Endothelial cell of umbilical vein (primary cell): ENCODE results near the gene FBXO2. TPM values are rescaled to one million over a fixed set of nuclear protein-coding genes. Genes with fewer than 3 reads are reported as not detected.

ENCODE experiments used
- BruUV-seq: library from RNA; stranded (reverse); fragments of 400-500 nt; replicated peaks from 2 replicates; lab custom pipeline; 2021; lab: Mats Ljungman, UMichigan
- CTCF ChIA-PET: fragments of 300-600, 350-600 bp; sonication (Branson Sonifier 250); formaldehyde crosslinking; loops from one replicate; lab custom pipeline; 2021; ENCODE audit warnings: antibody characterized with exemption, inconsistent platforms; lab: Charles Lee
- POLR2A ChIA-PET: fragments of 300-600, 350-600 bp; sonication (Branson Sonifier 250); formaldehyde crosslinking; loops from one replicate; lab custom pipeline; 2021; ENCODE audit warnings: antibody characterized with exemption, inconsistent platforms; lab: Charles Lee
- DNase-seq: peaks from one replicate; pipeline ENCODE4 v3.0.0-alpha.2; 2011; ENCODE audit warnings: low read depth, low spot score
- FAIRE-seq: peaks from 2 replicates; lab custom pipeline; 2011; peaks lifted over from hg19 to GRCh38; lab: Jason Lieb, UNC
- H2AFZ ChIP-seq: 2 replicates; pipeline ENCODE4 v1.6.0; 2012; ENCODE audit warnings: low read depth, low read length, control low read depth, inconsistent platforms
- H3K27ac ChIP-seq: 2 replicates; pipeline ENCODE4 v1.5.1; 2011; ENCODE audit warnings: low read depth, mild to moderate bottlenecking, control low read depth, low read length, moderate library complexity; ENCODE audit not compliant: insufficient read depth
- H3K27me3 ChIP-seq, 2 experiments: 2 replicates each; pipeline versions ENCODE4 v1.6.0 to v1.6.1; 2011; ENCODE audit warnings: low read length in 2 of 2, mixed read lengths in 1 of 2; ENCODE audit not compliant: control insufficient read depth in 2 of 2, insufficient read depth in 2 of 2
- H3K36me3 ChIP-seq, 2 experiments: 2 replicates in 1 of 2; 3 replicates in 1 of 2; pipeline ENCODE4 v1.5.1; 2011; ENCODE audit warnings: low read length in 2 of 2, mild to moderate bottlenecking in 1 of 2, moderate library complexity in 1 of 2; ENCODE audit not compliant: control insufficient read depth in 2 of 2, insufficient read depth in 2 of 2; ENCODE audit errors: extremely low read depth in 1 of 2
- H3K4me1 ChIP-seq: 3 replicates; pipeline ENCODE4 v1.5.1; 2011; ENCODE audit warnings: mild to moderate bottlenecking, low read length; ENCODE audit not compliant: control insufficient read depth, insufficient read depth; ENCODE audit errors: extremely low read depth
- H3K4me2 ChIP-seq: 2 replicates; pipeline ENCODE4 v1.6.1; 2011; ENCODE audit warnings: low read length, control low read depth, mixed read lengths; ENCODE audit not compliant: insufficient read depth
- H3K4me3 ChIP-seq, 3 experiments: fragments of 200-600 bp in 1 of 3; sonication (generic), shearing (Covaris generic) in 1 of 3; replicated peaks in 1 of 3; 2 replicates each; pipeline ENCODE4 v1.5.1; 2011 to 2016; ENCODE audit warnings: control low read depth in 3 of 3, low read length in 3 of 3, mild to moderate bottlenecking in 2 of 3, inconsistent platforms in 1 of 3, low read depth in 1 of 3, moderate library complexity in 1 of 3; ENCODE audit not compliant: insufficient read depth in 1 of 3
- H3K79me2 ChIP-seq: 2 replicates; pipeline ENCODE4 v1.6.0; 2012; ENCODE audit warnings: low read length, inconsistent platforms; ENCODE audit not compliant: control insufficient read depth, insufficient read depth
- H3K9ac ChIP-seq: replicated peaks from 2 replicates; pipeline ENCODE3; 2011; ENCODE audit warnings: low read length, control low read depth; ENCODE audit not compliant: insufficient read depth; ENCODE audit errors: extremely low read depth
- H3K9me1 ChIP-seq: replicated peaks from 3 replicates; pipeline ENCODE4 v1.6.0; 2011; ENCODE audit warnings: mild to moderate bottlenecking, low read length; ENCODE audit not compliant: control insufficient read depth, insufficient read depth; ENCODE audit errors: extremely low read depth
- H3K9me3 ChIP-seq: replicated peaks from 2 replicates; pipeline ENCODE4 v1.5.1; 2012; ENCODE audit warnings: low read length, inconsistent platforms; ENCODE audit not compliant: control insufficient read depth, insufficient read depth
- H4K20me1 ChIP-seq: replicated peaks from 2 replicates; pipeline ENCODE3; 2011; ENCODE audit warnings: mild to moderate bottlenecking, low read length; ENCODE audit not compliant: control insufficient read depth, insufficient read depth; ENCODE audit errors: extremely low read depth
- EZH2 ChIP-seq: IDR thresholded peaks from 2 replicates; pipeline ENCODE4 v1.6.1; 2012; ENCODE audit warnings: borderline replicate concordance, low read depth, mild to moderate bottlenecking, moderate library complexity, low read length, inconsistent platforms; ENCODE audit not compliant: severe bottlenecking
- FOS ChIP-seq: IDR thresholded peaks from 2 replicates; pipeline ENCODE4 v1.6.1; 2011; ENCODE audit warnings: mild to moderate bottlenecking, low read length, moderate library complexity, borderline replicate concordance; ENCODE audit not compliant: insufficient read depth
- GATA2 ChIP-seq: IDR thresholded peaks from 2 replicates; pipeline ENCODE4 v1.7.0; 2011; ENCODE audit warnings: low read depth, mild to moderate bottlenecking, moderate library complexity, mixed read lengths, low read length; ENCODE audit not compliant: insufficient read length, insufficient read depth
- JUN ChIP-seq: IDR thresholded peaks from 2 replicates; pipeline ENCODE4 v1.6.1; 2011; ENCODE audit warnings: borderline replicate concordance, low read depth; ENCODE audit not compliant: insufficient read length, insufficient read depth
- MYC ChIP-seq: IDR thresholded peaks from one replicate; pipeline ENCODE4 v1.6.1; 2011; ENCODE audit warnings: mild to moderate bottlenecking, low read depth, low read length
- POLR2A ChIP-seq: IDR thresholded peaks from 2 replicates; pipeline ENCODE4 v1.6.1; 2012; ENCODE audit warnings: low read depth, mild to moderate bottlenecking, control low read depth, low read length
- POLR2AphosphoS5 ChIP-seq: IDR thresholded peaks from 2 replicates; pipeline ENCODE4 v1.6.1; 2012; ENCODE audit warnings: low read depth, mild to moderate bottlenecking, control low read depth, low read length, moderate library complexity; ENCODE audit not compliant: insufficient read depth
- dilution Hi-C: fragments of 300-500 bp; cut with MboI; formaldehyde crosslinking; loops from one replicate; pipeline ENCODE4 v1.15.0; 2019; ENCODE audit warnings: low sequenced_read_pairs; ENCODE audit not compliant: extremely low pct_ligation_motif_present
- intact Hi-C: fragments of 100-400 bp; cut with micrococcal nuclease; formaldehyde crosslinking; loops from one replicate; pipeline ENCODE4 v1.10.0; 2022
- polyA plus RNA-seq, 4 experiments: library from polyadenylated mRNA; depleted of rRNA in 3 of 4; stranded (reverse) in 3 of 4; unstranded in 1 of 4; fragments of >200 nt; gene quantifications; 2 replicates each; pipeline versions ENCODE4 v1.2.1 to v1.2.3, GENCODE V29; 2011 to 2012; ENCODE audit warnings: missing spikeins in 1 of 4
- total RNA-seq: library from RNA; stranded (reverse); gene quantifications from 2 replicates; pipeline ENCODE4 v1.2.3, GENCODE V29; 2021
- TF ChIP-seq, protein P1 (sequence below), 2 donors: IDR thresholded peaks; 1 replicate in 1 of 2; 2 replicates in 1 of 2; pipeline ENCODE4 v1.5.1; 2011; ENCODE audit warnings: low read length in 2 of 2, mild to moderate bottlenecking in 2 of 2, moderate library complexity in 2 of 2, control low read depth in 1 of 2, inconsistent platforms in 1 of 2, low read depth in 1 of 2; ENCODE audit not compliant: insufficient read depth in 1 of 2; ENCODE audit errors: extremely low read depth in 1 of 2
- TF ChIP-seq, protein P2 (sequence below): IDR thresholded peaks from 2 replicates; pipeline ENCODE4 v1.6.1; 2011; ENCODE audit not compliant: insufficient read depth, insufficient read length

Gene FBXO2
- total and polyA plus RNA-seq, 2 donors (not counting 3 experiments of a cell fraction or from before 2014, with no cell fraction given): 0.42 to 0.91 TPM

DNA sequence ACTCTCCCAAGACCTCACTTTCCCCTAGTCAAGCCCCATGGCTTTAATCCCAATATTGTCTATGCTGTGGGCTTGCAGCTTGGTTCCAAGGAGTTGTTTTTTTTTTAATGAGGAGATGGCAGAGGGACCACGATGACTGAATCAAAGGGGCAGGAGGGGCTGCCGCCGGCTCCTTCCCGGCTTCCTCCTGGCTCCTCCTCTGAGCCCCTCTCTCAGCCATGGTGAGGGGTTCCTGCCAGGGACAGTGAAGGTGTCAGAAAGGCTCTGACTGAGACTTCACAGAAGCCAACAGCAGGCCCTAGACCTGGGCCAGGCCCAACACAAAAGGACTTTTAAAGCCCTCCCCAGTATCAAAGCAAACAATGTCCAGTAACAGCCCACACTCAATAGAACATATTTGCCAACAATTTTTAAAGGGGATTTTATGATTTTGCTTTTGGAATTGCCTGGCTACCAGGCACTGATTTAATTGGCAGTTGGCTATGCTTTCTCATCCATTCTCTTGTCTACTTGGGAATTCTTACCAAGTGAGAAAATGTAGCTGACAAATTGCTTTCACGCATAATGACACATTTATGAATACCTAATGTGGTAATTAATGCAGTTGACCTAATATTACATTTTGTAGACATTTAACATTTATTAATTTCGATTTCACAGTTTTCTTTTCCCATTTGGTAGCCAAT, 54.2 kb downstream of the FBXO2 start:
- dilution Hi-C loops: no loop called here
- Histone ChIP-seq H2AFZ (no peak overlapping the region), H3K4me2 (no peak overlapping the region), H3K9me1 (no peaks in the 10 kb centered on the region), H3K36me3 (no peaks in the 10 kb centered on the region), H3K79me2 (no peaks in the 10 kb centered on the region), H3K9ac (no peak overlapping the region), H3K27ac (no peak overlapping the region), H3K27me3 (no peaks in the 10 kb centered on the region), H3K4me3 (no peak overlapping the region), H4K20me1 (no peaks in the 10 kb centered on the region), H3K9me3 (no peaks in the 10 kb centered on the region), H3K4me1 (no peaks in the 10 kb centered on the region)
- FAIRE-seq (no peak), DNase-seq (no peak)
- TF ChIP-seq FOS: no peak
- no peak for TF ChIP-seq GATA2
- no peak for TF ChIP-seq POLR2A
- no peak for TF ChIP-seq JUN
- TF ChIP-seq, protein P1, sequence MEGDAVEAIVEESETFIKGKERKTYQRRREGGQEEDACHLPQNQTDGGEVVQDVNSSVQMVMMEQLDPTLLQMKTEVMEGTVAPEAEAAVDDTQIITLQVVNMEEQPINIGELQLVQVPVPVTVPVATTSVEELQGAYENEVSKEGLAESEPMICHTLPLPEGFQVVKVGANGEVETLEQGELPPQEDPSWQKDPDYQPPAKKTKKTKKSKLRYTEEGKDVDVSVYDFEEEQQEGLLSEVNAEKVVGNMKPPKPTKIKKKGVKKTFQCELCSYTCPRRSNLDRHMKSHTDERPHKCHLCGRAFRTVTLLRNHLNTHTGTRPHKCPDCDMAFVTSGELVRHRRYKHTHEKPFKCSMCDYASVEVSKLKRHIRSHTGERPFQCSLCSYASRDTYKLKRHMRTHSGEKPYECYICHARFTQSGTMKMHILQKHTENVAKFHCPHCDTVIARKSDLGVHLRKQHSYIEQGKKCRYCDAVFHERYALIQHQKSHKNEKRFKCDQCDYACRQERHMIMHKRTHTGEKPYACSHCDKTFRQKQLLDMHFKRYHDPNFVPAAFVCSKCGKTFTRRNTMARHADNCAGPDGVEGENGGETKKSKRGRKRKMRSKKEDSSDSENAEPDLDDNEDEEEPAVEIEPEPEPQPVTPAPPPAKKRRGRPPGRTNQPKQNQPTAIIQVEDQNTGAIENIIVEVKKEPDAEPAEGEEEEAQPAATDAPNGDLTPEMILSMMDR (IDR thresholded peaks at IDR 0.05; ENCODE audit: extremely low read depth in 1 of 2, insufficient read depth in 1 of 2, low read depth in 1 of 2, low read length in 2 of 2): no peak
- no peak for TF ChIP-seq POLR2AphosphoS5
- no peak for TF ChIP-seq MYC
- no peak for TF ChIP-seq EZH2
- TF ChIP-seq, protein P2, sequence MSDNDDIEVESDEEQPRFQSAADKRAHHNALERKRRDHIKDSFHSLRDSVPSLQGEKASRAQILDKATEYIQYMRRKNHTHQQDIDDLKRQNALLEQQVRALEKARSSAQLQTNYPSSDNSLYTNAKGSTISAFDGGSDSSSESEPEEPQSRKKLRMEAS: no peak
- no TSS peak for BruUV-seq
- ChIA-PET CTCF (no interaction called here), POLR2A (no interaction called here)
- intact Hi-C loops: no loop called here
